Panc1 (cell line): ENCODE data around the gene ASCC1.

ENCODE experiments used
- CTCF ChIP-seq: fragments of 450-650 bp; IDR thresholded peaks from 2 replicates; pipeline ENCODE4 v1.5.1; 2017; ENCODE audit warnings: mild to moderate bottlenecking
- POLR2AphosphoS5 ChIP-seq: IDR thresholded peaks from 2 replicates; pipeline ENCODE4 v1.6.1; 2012; ENCODE audit warnings: mild to moderate bottlenecking, low read depth, low read length, moderate library complexity
- REST ChIP-seq, 2 experiments: IDR thresholded peaks; 2 replicates each; pipeline ENCODE4 v1.6.1; 2011 to 2012; ENCODE audit warnings: low read depth in 2 of 2, control low read depth in 1 of 2, low read length in 1 of 2, mild to moderate bottlenecking in 1 of 2, moderate library complexity in 1 of 2; ENCODE audit not compliant: insufficient read depth in 1 of 2
- TCF7L2 ChIP-seq: IDR thresholded peaks from 2 replicates; pipeline ENCODE4 v1.6.1; 2011; ENCODE audit warnings: mild to moderate bottlenecking, low read depth, low read length, inconsistent platforms

- TF ChIP-seq CTCF (no peak), TCF7L2 (no peak), POLR2AphosphoS5 (no peak), REST (IDR thresholded peaks at IDR 0.05; ENCODE audit: insufficient read depth in 1 of 2, low read depth in 2 of 2, low read length in 1 of 2) (no peak)
Observed at GRCh38 chr10:72076756-72077155, 139.3 kb downstream of the ASCC1 start.
